PC-3 (cell line): ENCODE data around the gene IMP3. TPM values are rescaled to one million over a fixed set of nuclear protein-coding genes. Genes with fewer than 3 reads are reported as not detected.
"Not testable (repeated sequence)": the region's sequence is repeated elsewhere in the genome, so short reads cannot be mapped to it uniquely, and the experiment has no call there.

ENCODE experiments used
- ATAC-seq: fragments of 200-7000 bp; cut with Tn5 transposase; 2 replicates; pipeline ENCODE4 v1.9.1; 2020; ENCODE audit warnings: mild to moderate bottlenecking, moderate library complexity
- BruUV-seq: library from RNA; stranded (reverse); fragments of 400-500 nt; replicated peaks from 2 replicates; lab custom pipeline; 2021; lab: Mats Ljungman, UMichigan
- CTCF ChIA-PET: fragments of 300-600 bp; sonication (Branson Sonifier 250); formaldehyde crosslinking; loops from one replicate; lab custom pipeline; 2022; ENCODE audit warnings: antibody characterized with exemption; lab: Charles Lee
- POLR2A ChIA-PET: fragments of 300-600 bp; sonication (Branson Sonifier 250); formaldehyde crosslinking; loops from one replicate; lab custom pipeline; 2022; ENCODE audit warnings: antibody characterized with exemption; ENCODE audit not compliant: unreplicated experiment; lab: Charles Lee
- DNase-seq: peaks from one replicate; pipeline ENCODE4 v3.0.0-alpha.2; 2015
- H2AFZ ChIP-seq: fragments of 300-600 bp; sonication (generic); 2 replicates; pipeline ENCODE4 v1.6.0; 2016; ENCODE audit warnings: antibody characterized with exemption, low read length
- H3F3A ChIP-seq: fragments of 300-600 bp; sonication (generic); one replicate; pipeline ENCODE4 v1.6.0; 2017; ENCODE audit warnings: antibody characterized with exemption, low read length, control low read depth, mild to moderate bottlenecking; ENCODE audit not compliant: unreplicated experiment
- H3K27ac ChIP-seq: fragments of 300-600 bp; sonication (generic); 2 replicates; pipeline ENCODE4 v1.5.1; 2016; ENCODE audit warnings: mild to moderate bottlenecking, low read length
- H3K27me3 ChIP-seq: fragments of 300-600 bp; sonication (generic); 2 replicates; pipeline ENCODE4 v1.6.1; 2016; ENCODE audit warnings: low read length, mixed read lengths
- H3K36me3 ChIP-seq: fragments of 300-600 bp; sonication (generic); 2 replicates; pipeline ENCODE4 v1.6.1; 2016; ENCODE audit warnings: low read depth, mixed run types, low read length, mixed read lengths
- H3K4me1 ChIP-seq: fragments of 300-600 bp; sonication (generic); 2 replicates; pipeline ENCODE4 v1.5.1; 2016; ENCODE audit warnings: low read length; ENCODE audit not compliant: insufficient read depth
- H3K4me2 ChIP-seq: fragments of 300-600 bp; sonication (generic); 2 replicates; pipeline ENCODE4 v1.6.0; 2016; ENCODE audit warnings: low read length
- H3K4me3 ChIP-seq: fragments of 300-600 bp; sonication (generic); 2 replicates; pipeline ENCODE4 v1.5.1; 2016; ENCODE audit warnings: mild to moderate bottlenecking, low read length, mixed read lengths
- H3K79me2 ChIP-seq: fragments of 300-600 bp; sonication (generic); 2 replicates; pipeline ENCODE4 v1.6.1; 2017; ENCODE audit warnings: low read length, mixed read lengths
- H3K9ac ChIP-seq: fragments of 300-600 bp; sonication (generic); 2 replicates; pipeline ENCODE4 v1.6.0; 2016; ENCODE audit warnings: mild to moderate bottlenecking, low read length
- H3K9me2 ChIP-seq: fragments of 300-600 bp; sonication (generic); replicated peaks from 2 replicates; pipeline ENCODE4 v1.6.1; 2016; ENCODE audit warnings: mixed run types, low read length, mixed read lengths
- H3K9me3 ChIP-seq: fragments of 300-600 bp; sonication (generic); 2 replicates; pipeline ENCODE4 v1.6.1; 2016; ENCODE audit warnings: low read length, mixed read lengths
- H4K20me1 ChIP-seq: fragments of 300-600 bp; sonication (generic); 2 replicates; pipeline ENCODE4 v1.6.1; 2016; ENCODE audit warnings: low read length, mixed read lengths
- EZH2phosphoT487 ChIP-seq: fragments of 300-600 bp; sonication (generic); IDR thresholded peaks from 2 replicates; pipeline ENCODE4 v1.6.1; 2018; ENCODE audit warnings: mild to moderate bottlenecking, antibody characterized with exemption, low read length, borderline replicate concordance
- intact Hi-C: fragments of 100-400 bp; cut with micrococcal nuclease; formaldehyde crosslinking; loops from 2 replicates; pipeline ENCODE4 v1.9.0; 2023
- total RNA-seq: library from RNA; depleted of rRNA; stranded (reverse); fragments of >200 nt; gene quantifications from 2 replicates; pipeline ENCODE4 v1.2.3, GENCODE V29; 2014
- TF ChIP-seq, protein P1 (sequence below): fragments of 300-600 bp; sonication (generic); conservative IDR thresholded peaks from 2 replicates; pipeline ENCODE4 v1.5.1; 2017; ENCODE audit warnings: antibody characterized with exemption, low read depth, mild to moderate bottlenecking, low read length

The IMP3 gene
- total RNA-seq, 1 experiment from 2014 or later: 95.4 TPM

DNA sequence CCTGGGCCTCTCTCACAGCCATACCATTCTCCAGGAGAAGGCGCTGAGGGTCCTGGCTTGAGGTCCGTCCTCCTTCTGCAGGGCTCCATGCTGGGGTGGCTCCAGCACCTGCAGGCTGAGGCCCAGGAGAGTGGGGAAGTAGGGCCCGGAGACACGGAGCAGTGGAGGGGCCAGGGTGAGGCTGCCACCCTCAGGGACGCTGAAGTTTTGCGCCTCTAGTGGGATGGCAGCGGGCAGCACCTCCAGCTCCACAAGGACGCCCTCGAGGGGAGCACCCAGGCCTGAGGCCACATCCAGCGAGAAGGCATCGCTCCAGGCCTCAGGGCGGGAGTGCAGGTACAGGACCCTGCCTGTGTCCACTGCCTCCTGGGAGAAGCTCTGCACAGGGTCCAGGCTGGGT is 45.2 kb upstream of the IMP3 start:
- TF ChIP-seq EZH2phosphoT487: no peak
- TF ChIP-seq, protein P1, sequence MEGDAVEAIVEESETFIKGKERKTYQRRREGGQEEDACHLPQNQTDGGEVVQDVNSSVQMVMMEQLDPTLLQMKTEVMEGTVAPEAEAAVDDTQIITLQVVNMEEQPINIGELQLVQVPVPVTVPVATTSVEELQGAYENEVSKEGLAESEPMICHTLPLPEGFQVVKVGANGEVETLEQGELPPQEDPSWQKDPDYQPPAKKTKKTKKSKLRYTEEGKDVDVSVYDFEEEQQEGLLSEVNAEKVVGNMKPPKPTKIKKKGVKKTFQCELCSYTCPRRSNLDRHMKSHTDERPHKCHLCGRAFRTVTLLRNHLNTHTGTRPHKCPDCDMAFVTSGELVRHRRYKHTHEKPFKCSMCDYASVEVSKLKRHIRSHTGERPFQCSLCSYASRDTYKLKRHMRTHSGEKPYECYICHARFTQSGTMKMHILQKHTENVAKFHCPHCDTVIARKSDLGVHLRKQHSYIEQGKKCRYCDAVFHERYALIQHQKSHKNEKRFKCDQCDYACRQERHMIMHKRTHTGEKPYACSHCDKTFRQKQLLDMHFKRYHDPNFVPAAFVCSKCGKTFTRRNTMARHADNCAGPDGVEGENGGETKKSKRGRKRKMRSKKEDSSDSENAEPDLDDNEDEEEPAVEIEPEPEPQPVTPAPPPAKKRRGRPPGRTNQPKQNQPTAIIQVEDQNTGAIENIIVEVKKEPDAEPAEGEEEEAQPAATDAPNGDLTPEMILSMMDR: no peak
- ATAC-seq (no peak), DNase-seq (no peak)
- Histone ChIP-seq H3K79me2 (no peaks in the 10 kb centered on the region), H3K4me2 (no peak overlapping the region), H3K9me3 (no peaks in the 10 kb centered on the region), H3K4me1 (no peaks in the 10 kb centered on the region), H3K9me2 (no peaks in the 10 kb centered on the region), H3K27me3 (no peaks in the 10 kb centered on the region), H4K20me1 (no peaks in the 10 kb centered on the region), H3K9ac (no peak overlapping the region), H3F3A (no peaks in the 10 kb centered on the region), H3K36me3 (no peaks in the 10 kb centered on the region), H3K27ac (no peak overlapping the region), H2AFZ (no peak overlapping the region), H3K4me3 (no peak overlapping the region)
- intact Hi-C loops: loop anchor here (2.0 kb wide), 1 partner anchor 118 kb away; no protein-coding TSS in a partner anchor
- no TSS peak for BruUV-seq
- ChIA-PET POLR2A (no interaction called here), CTCF (no interaction called here)

DNA sequence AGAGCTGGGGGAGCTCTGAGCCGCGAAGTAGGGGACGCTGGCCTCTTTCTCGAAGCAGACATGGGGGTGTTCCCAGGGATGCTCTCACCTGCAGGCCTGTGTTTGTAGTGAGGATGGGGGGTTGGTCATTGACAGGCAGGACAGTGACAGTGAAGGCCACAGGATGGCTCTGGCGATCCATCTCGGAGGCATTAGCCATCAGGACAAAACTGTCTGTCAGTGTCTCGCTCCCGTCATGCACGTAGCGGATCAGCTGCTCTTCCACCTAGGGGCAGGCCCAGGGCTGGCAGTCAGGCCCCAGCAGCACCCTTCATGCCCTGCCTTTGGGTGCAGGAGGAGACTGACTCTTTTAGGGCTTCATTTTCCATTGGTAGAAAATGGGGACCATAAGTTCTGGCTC is 44.6 kb upstream of the IMP3 start:
- H3K9ac ChIP-seq: no peak overlapping the region
- H3K9me2 ChIP-seq: no peaks in the 10 kb centered on the region
- H3K4me1 ChIP-seq: no peaks in the 10 kb centered on the region
- H3K79me2 ChIP-seq: no peaks in the 10 kb centered on the region
- H4K20me1 ChIP-seq: no peaks in the 10 kb centered on the region
- no peak overlapping the region for H2AFZ ChIP-seq
- BruUV-seq: no TSS peak
- CTCF ChIA-PET: no interaction called here
- no peak overlapping the region for H3K27ac ChIP-seq
- intact Hi-C loops: loop anchor here (2.0 kb wide), 1 partner anchor 118 kb away; no protein-coding TSS in a partner anchor
- H3K4me2 ChIP-seq: no peak overlapping the region
- H3K9me3 ChIP-seq: no peaks in the 10 kb centered on the region
- H3K27me3 ChIP-seq: no peaks in the 10 kb centered on the region
- TF ChIP-seq, protein P1: no peak
- ATAC-seq (no peak), DNase-seq (no peak)
- no peak overlapping the region for H3K4me3 ChIP-seq
- POLR2A ChIA-PET: no interaction called here
- H3F3A ChIP-seq: no peaks in the 10 kb centered on the region
- H3K36me3 ChIP-seq: no peaks in the 10 kb centered on the region

DNA sequence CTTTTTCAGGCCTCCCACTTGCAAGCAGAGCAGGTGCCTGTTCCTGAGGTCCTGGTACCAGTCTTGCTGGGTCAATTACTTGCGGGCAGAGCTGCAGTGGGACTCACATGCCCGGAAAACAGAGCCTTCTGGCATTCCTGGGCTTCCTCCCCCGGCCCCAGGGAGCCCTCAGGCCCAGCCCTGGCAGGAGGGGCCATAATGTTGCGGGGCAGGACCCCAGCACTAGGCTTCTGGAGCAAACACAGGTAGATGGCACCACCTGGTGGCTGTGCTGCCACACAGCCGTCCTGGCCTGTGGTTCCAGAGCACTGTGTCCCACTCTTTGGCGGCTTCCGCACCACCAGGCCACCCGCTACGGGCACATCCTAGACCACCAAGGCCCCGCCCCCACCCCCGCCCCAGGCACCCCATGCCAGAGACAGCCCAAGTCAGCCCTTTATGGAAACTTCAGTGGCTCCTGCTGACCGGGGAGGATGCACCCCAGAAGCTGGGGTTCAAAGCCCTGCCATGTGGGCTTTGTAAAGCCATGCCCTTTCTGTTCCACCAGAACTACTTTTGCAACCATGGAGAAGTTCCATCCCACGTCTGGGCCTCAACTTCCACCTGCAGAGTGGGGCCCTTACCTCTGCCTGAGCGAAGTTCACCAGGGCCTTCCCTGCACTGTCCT is 43.8 kb upstream of the IMP3 start:
- CTCF ChIA-PET: interaction anchor here (0.6 kb wide), 1 partner anchor 11 kb away, joined by 6 read pairs; no protein-coding TSS in a partner anchor
- H3K79me2 ChIP-seq, H3K27me3 ChIP-seq, H3K4me3 ChIP-seq, H3K36me3 ChIP-seq, H3K9me3 ChIP-seq, H2AFZ ChIP-seq, H4K20me1 ChIP-seq, H3K9me2 ChIP-seq, H3K4me1 ChIP-seq, BruUV-seq, H3K4me2 ChIP-seq, H3K27ac ChIP-seq, POLR2A ChIA-PET, H3K9ac ChIP-seq, H3F3A ChIP-seq: not testable (repeated sequence)
- intact Hi-C loops: loop anchor here (1.0 to 2.0 kb wide), 3 partner anchors 45 to 174 kb away; no protein-coding TSS in a partner anchor
- TF ChIP-seq, protein P1: peak; percentile 68
- ATAC-seq (peak; percentile 77), DNase-seq (peak; percentile 71)
